Measurements from ENCODE around the gene USPL1.
"Not testable (repeated sequence)": the region's sequence is repeated elsewhere in the genome, so short reads cannot be mapped to it uniquely, and the experiment has no call there.

The USPL1 gene

DNA sequence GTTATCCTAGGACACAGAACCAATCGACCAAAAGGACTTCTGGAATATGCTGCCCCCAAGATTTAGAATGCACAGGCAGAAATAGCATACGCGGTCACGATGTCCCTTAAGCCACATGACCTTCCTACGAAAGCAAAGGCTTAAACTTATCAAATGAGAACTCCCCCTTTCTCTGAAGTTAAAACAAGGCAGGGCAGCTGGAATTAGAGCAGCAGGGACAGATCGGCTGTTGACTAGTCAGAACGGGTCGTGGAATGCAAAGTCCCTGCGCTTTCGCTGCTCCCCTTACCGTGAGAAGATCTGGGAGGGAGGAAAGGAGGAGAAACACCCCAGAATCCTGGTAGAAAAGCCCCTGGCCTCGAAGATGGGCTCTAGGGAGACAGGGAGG lies 799 bp upstream of the USPL1 start:
- peak; percentile 59 for DNase-seq

DNA sequence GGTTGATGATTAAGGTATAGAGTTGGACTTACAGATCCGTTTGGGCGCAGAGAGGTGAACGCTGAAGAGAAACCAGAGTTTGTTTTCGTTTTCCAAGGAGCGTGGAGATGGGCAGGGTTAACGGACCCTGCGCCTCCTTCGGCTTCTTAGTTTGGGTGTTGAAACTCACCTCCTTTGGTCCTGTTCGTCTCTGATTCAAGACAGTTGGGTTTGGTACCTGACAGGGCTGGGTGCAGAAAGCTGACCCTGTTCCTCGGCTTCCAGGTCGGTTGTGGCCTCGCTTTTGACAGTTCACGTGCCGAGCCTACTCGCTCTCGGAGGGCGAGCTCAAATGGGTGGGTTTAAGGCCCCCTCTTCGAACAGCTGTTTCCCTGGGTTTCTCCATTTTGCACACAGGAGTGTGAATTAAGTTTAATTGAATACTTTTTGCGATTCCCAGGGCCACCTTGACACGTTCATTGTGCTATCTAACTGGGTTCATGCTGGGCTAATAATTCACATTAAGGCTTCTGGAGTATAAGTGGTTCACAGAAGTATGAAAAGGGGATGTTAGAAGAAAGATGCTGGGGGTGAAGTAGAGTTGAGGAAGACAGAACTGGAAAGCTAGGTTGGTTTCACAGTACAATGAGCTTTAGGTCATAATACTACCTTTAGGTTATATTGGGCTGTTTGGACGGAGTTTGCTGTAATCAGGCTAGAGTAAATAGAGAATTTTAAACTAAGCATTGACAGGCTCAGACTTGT lies 638 bp downstream of the USPL1 start:
- DNase-seq: peak; percentile 24

DNA sequence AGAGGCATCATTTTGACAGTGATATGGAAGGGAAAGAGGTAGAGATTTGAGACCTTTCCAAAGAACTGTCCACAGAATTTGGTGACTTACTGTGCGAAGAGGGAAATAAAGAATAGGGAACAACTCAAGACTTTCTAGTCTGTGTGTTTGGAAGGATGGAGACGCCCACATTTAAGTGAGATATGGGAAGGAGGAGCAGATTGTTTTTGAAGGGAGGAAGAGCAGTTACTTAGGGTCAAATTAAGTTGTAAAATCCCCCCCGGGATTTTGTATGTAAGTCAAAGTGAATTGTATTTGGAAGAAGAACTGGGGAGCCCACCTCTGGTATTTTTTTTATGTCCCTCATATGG lies 1.2 kb downstream of the USPL1 start:
- DNase-seq: no peak

DNA sequence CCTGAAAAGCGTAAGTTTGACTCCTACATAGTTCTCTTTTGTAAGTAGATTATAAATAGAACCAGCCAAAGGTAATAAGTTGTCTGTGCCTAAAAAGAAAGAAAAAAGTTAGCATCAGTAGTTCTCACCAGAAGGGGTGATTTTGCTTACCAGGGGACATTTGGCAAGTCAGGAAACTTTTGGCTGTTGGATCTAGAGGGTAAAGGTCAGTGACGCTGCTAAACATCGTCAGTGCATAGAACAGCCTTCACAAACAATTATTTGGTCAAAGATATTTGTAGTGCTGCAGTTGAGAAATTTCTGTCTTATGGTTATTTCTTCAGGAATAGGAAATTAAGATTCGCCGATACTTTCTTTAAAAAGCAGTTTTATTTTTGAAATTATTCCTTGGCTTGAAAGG lies 2.0 kb downstream of the USPL1 start:
- DNase-seq: no peak

DNA sequence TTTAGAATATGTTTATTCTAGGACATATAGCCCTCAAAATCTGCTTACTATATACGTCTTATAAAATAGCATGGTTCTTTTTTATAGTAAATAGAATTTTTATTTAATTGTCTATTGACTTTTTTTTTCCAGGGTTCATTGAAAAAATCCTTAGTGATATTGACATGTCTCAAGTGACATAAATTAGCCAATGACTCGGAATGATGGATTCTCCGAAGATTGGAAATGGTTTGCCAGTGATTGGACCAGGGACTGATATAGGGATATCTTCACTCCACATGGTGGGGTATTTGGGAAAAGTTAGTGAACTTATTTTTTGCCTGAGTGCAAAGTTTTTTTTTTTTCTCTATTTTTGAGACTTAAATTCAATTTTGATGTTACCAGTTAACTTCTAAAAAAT lies 3.2 kb downstream of the USPL1 start:
- DNase-seq: no peak

DNA sequence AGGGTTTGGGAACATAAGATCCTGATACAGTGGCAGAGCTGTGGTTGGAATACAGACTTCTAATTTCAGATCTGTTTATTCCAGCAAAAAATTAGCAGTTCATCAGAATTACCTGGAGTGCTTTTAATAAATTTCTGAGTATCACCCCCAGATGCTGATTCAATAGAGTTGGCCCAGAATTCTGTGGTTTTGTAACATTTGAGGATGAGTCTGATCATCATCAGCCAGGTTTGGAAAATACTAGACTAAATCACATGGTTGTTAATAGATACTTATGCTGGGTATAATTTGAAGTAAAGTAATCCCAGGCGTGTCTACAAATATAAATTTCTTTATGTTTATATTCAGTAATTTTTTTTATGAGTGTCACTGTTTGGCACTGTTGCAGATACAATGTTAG lies 4.8 kb downstream of the USPL1 start:
- no peak for DNase-seq

DNA sequence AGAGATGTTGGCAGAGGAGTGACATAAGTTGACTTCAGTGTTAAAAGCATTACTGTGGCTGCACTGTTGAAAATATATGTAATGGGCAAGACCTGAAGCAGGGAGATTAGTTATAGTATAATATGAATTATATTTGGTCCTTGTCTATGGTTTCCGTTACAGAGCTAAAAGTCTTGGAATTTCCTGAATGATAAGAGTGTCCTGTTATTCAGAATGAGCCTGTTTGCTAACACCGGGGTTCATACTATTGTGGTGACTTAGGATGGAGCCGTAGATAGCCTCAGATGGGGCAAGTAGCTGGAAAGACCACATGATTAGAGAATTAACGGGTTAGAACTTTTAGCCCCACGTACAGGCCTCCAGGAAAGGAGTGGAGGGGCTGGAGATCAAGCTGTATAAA lies 5.7 kb downstream of the USPL1 start:
- no peak for DNase-seq

DNA sequence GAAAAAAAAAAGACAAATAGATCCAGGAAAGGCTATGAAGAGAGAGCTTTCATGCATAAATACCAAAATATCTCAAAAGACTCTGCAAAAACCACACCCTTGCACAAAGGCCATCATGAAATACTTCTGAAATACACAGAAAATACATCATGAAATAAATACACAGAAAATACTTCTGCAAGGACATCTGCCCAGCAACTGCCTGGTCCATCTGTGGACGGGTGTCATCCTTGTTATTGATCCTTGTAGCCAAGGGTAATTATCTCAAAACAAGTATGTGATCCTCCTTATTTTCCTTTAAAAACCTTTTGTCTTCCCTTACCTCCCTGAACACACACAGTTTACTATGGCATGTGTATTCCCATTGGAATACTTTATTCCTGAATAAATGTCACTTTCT lies 6.9 kb downstream of the USPL1 start:
- no peak for DNase-seq

DNA sequence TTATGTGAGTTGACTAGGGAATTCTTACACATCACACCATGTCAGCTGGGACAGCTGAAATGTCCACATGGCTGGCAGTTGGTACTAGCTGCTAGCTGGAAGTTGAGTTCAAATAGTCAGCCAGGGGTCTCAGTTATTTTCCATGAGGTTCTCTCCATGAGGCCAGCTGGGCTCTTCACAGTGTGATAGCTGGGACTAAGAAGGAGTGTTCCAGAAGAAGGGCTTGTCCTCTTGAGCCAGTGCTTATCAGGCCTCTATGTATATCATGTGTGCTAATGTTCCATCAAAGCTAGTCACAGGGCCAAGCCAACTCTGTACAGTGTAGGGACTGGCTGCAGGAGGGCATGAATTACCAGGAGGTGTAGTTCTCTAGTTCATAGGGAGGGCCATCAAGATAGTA lies 11.8 kb downstream of the USPL1 start:
- DNase-seq: no peak

DNA sequence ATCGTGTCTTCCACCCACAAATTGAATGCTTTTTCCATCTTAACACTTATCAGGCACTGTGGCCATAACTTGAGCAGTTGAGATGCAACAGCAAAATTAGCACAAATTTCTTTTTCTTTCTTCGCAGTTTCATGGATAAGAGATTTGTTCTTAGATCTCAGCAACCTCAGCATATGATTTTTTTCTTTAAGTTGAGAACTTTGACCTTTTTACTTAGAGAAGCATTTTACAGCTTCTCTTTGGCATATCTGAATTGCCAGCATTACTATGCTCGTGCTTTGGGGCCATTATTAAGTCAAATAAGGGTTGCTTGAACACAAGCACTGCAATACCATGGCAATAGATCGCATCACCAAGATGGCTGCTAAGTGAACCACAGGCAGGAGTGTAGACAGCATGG lies 16.1 kb downstream of the USPL1 start:
- DNase-seq: no peak

DNA sequence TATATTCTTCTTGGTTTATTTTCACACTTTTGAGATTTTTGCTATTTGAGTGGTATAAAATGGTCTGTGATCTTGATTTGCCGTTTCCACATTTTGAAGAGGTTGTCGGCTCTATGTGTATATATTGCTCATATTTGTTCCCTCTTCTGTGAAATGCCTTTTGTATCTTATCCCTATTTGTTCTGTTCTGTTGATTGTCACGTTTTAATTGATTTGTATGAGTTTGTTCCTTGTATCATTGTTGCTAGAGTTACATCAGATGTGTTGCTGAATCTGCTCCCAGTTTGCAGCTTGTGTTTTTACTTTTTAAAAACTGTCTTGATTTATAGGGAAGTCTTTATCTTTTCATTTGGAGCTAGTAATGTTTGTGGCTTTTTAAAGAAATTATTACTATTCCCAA lies 17.1 kb downstream of the USPL1 start:
- DNase-seq: no peak

DNA sequence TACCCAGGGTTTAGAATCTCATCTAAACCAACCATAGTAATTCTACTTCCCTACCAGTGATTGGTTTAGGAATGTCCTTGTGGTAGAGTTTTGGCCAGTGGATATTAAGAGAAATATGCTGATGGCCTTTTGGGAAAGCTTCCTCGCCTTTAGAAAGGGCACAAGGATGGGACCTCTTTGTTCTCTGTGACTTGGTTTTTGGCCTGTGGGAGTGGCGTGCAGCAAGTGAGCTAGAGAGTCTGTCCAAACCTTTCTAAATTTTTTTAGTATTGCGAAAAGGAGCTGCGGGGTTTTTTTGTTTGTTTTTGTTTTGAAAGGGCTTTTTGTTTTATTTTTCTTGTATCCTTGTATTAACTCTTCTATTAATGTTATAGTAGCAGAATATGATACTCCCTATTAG lies 20.6 kb downstream of the USPL1 start:
- DNase-seq: no peak

DNA sequence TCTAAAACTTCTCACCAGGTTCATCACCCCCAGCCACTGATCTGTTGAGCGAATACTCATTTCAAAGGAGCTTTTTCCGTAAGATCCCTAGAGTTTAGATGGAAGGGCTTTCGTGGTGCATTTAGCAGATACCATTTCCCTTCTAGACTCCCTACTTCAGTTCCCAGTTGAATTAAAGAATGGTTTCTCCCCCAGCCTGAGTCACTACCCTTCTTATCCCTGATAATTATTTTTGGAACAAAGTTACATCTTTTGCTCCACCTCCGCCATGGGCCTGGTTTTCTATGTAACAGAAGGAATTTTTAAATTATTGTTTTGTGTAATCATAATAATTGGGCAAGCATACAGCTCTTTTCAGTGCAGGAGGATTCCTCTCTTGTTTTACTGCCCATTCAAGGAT lies 22.0 kb downstream of the USPL1 start:
- no peak for DNase-seq

DNA sequence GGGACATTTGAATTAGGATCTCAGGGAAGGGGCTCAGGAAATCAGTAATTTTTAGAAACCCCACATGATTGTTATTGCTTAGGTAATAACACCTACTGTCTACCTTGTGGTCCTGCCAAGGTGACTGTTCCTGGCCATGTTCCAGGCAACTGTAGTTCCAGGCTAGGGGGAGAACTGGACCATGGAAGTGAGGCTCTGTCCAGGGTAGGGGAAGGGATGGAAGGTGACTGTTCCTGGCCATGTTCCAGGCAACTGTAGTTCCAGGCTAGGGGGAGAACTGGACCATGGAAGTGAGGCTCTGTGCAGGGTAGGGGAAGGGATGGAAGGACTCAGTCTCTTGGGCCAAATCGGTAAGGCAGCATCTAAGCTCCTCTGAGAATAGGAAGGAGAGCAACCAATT lies 23.5 kb downstream of the USPL1 start:
- not testable (repeated sequence) for DNase-seq

DNA sequence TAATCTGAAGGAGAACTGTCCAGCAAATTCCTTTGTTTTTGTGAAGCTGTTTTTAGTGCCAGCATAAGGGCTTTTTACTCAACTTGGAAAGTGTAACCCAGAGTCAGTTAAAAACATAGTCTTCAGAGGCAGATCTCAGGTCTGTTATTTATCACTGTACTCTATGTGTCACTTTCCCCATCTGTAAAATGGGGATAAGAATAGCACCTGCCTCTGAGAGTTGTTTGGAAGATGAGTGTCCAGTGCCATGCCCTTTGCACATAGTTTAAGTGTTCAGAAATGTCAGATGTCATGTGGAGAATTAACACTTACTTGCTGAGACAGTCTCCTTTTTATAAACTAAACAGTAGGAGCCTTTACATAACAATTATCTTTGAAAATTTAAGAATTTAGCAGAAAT lies 27.9 kb downstream of the USPL1 start:
- DNase-seq: no peak

DNA sequence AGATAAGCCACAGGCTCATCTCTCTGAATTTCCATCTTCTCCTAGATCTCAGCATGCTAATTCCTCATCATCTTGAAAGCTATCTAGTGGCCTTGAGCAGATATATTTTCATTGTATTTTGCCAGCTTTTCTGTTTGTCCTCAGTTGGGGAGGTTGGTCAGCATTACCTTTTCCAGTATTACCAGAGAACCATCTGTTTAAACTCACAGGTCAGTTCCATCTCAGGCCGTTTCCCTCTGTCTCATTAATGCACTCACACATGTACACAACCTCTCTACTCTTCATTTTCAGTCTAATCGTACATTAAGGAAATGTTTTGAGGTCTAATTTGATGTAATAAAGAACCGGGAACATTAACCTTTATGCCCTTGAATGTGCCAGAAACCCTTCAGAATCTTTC lies 29.7 kb downstream of the USPL1 start:
- no peak for DNase-seq

DNA sequence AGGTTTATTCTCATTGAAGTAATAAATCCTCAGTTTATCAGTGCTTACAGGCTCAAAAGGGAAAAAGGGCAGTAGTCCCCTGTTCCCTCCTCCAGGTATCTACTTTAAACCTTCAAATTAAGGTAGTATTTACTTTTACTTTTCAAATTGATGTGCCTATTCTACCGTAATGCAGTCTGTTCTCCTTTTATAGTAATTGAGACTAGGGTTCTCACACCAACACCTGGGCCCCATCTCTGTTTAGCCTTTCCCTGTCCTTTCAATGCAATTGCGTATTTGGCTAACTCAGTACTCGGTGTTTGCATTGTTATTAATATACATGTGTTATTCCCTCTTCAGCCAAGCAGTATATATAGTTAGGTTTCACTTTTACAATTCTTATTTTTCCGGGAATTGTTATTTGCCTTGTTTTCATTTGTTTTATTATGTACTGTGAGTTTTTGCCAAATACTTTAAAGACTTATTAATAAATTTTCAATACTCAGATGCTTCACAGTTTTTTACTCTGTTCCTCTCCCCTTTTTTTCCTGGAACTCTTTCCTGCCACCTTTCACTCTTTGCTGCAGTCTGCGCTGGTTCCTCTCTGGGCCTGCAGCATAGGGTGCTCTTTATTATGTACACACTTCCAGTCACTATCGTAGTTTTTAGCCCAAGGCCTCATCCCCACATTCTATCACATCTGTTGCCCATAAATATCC lies 30.3 kb downstream of the USPL1 start:
- DNase-seq: no peak

DNA sequence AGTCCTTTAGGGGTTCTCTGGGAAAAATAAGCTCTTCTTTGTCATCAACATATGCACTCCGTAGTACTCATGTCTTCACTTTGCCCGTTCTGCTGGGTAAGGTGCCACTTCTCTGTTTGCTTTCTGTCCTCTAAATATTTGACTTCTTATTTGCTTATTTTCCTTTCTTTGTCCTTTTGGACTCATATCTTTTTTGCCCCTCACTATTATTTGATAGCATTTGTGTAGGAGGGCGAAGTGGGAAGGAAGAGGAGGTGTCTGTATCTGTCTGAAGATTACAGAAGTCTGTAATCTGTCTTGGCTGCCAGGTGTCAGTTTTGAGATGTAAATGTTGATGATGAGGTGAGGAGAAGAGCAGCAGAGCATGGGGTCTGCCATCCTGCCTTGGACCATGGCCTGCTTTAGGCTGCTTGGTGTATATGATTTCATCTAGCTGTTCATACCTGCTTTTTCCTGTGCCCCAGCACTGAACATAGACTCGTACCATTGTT lies 30.8 kb downstream of the USPL1 start:
- DNase-seq: no peak

DNA sequence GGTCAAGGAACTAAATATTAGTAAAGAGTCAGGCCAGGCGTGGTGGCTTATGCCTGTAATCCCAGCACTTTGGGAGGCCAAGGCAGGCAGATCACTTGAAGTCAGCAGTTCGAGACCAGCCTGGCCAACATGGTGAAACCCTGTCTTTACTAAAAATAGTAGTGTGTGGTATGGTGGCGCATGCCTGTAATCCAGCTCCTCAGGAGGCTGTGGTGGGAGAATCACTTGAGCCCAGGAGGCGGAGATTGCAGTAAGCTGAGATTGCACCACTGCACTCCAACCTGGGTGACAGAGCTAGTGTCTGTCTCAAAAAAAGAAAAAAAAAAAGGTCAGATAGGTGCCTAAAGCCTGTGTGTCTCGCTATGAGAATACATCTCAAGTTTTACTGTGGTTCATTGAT lies 33.9 kb downstream of the USPL1 start:
- DNase-seq: not testable (repeated sequence)

DNA sequence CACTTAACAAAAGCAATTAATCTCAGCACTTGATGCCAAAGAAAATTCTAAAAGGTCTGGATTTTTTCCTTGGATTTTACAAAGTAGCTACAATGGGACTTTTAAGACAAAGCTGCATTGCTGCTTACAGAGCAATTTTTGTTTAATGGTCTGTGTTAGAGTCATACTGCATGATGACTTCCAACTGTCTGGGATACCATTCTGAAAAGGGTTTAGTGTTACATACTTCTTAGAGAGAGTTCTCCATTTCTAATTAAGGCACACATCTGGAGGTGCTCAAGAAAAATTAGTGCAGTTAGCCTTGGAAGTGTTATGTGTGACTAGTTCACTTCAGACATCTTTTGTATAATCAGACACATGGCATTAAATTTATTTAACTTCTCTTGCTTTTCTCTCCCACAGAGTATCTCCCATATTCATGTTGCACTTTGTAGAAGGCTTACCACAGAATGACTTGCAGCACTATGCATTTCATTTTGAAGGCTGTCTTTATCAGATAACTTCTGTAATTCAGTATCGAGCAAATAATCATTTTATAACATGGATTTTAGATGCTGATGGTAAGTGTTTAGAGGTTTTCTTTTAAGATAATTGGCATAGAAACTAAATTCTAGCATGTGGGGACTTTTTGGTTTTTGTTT lies 35.1 kb downstream of the USPL1 start:
- no peak for DNase-seq

DNA sequence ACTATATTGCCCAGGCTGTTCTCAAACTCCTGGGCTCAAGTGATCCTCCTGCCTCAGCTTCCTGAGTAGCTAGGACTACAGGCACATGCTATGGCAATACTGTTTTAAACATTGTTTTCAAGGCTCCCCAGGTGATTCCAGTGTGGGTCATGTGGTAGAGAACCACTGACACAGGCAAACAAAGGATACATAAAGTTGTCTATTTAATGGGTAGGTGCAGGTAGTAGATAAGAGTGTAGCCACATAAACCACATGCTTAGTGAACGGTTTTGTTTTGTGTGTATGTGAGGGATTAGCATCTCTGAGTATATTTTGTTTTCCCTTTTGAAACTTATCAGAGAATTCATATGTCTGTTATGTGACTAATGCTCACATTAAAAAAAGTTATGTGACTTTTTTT lies 36.7 kb downstream of the USPL1 start:
- DNase-seq: no peak

DNA sequence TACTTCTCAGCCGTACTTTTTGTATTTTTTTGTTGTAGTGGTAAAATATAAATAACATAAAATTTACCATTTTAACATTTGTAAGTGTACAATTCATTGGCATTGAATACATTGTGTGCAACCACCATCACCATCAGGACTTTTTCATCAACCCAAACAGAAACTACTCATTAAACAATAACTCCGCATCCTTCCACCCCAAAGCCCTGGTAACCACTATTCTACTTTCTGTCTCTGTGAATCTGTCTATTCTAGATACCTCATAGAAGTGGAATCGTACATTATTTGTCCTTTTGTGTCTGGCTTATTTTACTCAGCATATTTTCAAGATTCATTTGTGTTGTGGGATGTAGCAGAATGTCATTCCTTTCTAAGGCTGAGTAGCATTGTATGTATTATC lies 38.5 kb downstream of the USPL1 start:
- DNase-seq: no peak

DNA sequence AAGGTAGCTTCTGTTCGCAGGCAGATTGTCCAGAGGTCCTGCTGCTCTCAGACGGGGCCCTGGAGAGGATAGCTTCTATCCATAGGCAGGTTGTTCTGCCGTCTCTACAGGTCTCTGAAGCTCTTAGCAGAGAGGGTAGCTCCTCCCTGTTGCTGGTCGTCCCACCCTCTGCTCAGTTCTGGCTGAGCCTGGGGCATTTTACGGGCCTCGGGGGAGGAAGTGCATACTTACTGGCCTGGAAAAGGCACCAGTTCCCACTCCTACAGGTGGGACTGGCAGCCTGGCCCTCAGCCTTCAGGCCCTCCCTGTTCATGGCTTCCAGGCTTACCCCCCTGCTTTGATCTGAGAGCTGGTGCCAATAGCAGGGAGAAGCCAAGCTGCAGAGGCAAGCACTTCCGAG lies 42.3 kb downstream of the USPL1 start:
- DNase-seq: no peak

DNA sequence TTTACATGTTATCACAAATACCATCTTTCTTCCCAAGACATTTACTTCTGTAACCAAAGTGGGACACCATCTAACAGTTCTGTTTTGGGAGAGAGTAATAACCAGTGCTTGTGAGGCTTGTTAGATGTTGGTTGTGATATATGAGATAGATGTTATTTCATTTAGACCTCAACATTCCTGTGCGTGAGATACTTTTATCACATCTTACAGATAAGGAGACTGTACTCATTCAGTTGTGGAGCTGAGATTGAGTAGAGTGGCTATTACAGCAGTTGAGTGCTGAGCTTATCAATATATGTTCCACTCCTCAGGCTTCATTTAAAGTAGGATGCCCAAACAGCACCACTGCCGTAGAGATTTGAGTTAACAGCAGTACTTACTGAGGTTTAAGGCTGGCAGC lies 43.1 kb downstream of the USPL1 start:
- DNase-seq: no peak
